Measurements from ENCODE around the gene RPP14. TPM values are rescaled to one million over a fixed set of nuclear protein-coding genes. Genes with fewer than 3 reads are reported as not detected.
A peak's percentile ranks its signal among the peaks of the same experiment; 100 is the strongest.

The RPP14 gene
- total and polyA plus RNA-seq, 2 of the 4 experiments (the other 2 are of a cell fraction) = 6.6 to 7.8 TPM

DNA sequence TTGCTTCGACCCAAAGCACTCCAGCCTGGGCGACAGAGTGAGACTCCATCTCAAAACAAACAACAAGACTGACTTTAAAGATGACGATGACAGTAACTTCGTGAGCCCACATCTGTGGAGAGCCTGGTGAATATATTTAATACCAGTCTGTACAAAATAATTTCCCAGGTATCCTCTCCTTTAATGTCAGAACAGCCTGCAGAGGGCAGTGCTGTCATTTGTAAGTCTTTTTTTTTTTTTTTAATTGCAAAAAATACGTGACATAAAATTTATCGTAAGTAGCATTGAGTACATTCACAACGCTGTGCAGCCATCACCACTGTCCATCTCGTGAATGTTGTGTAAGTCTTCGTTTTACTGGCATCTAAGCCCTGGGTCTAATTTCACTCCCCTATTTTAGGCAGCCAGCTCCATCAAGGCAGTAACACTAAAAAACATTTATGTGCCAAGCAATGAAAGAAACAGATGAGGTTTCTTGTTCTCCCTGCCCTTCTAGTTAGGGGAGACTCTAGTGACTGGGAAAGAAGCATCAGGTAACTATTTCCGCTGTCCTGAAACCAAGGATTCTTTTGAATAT lies 1.7 kb downstream of the RPP14 start:
- Histone ChIP-seq H3K14ac (replicated peaks; ENCODE audit: low read depth, low read length) (no peak overlapping the region), H2AFZ (replicated peaks; ENCODE audit: low read length, poor library complexity) (no peak overlapping the region), H3K27ac (ENCODE audit: insufficient read depth, low read length) (peak overlapping the region; percentile 32; the same call in 1 of the 2 replicates), H4K20me1 (ENCODE audit: insufficient read depth, low read length) (peaks cover 36% of the 10 kb centered on the region), H3K27me3 (ENCODE audit: control insufficient read depth, insufficient read depth, low read length) (no peaks in the 10 kb centered on the region), H2BK120ac (ENCODE audit: low read depth, low read length) (no peak overlapping the region), H2AK9ac (replicated peaks; ENCODE audit: low read depth, low read length, poor library complexity) (no peak overlapping the region), H3K4me1 (ENCODE audit: control insufficient read depth, insufficient read depth, low read length) (peaks cover 6% of the 10 kb centered on the region), H2BK20ac (ENCODE audit: low read depth, low read length) (no peak overlapping the region), H3K18ac (ENCODE audit: low read depth, low read length) (no peak overlapping the region), H3K9me3 (ENCODE audit: control insufficient read depth, insufficient read depth, low read length) (no peaks in the 10 kb centered on the region), H3K4me2 (ENCODE audit: low read depth, low read length) (peak overlapping the region; percentile 98), H3K9ac (ENCODE audit: low read depth, low read length) (peak overlapping the region; percentile 93), H2BK5ac (ENCODE audit: low read depth, low read length, poor library complexity, severe bottlenecking) (no peak overlapping the region), H3K9me1 (ENCODE audit: insufficient read depth, low read length) (peaks cover 4% of the 10 kb centered on the region), H3K4ac (ENCODE audit: low read depth, low read length) (peak overlapping the region; percentile 9; the same call in 1 of the 2 replicates), H3K79me1 (ENCODE audit: low read depth in 1 of 2, low read length in 2 of 2) (peaks cover 25 to 44% of the 10 kb centered on the region in 2 experiments), H4K5ac (ENCODE audit: low read depth, low read length) (no peak overlapping the region; the same call in 1 of the 2 replicates), H4K8ac (ENCODE audit: low read depth in 2 of 2, low read length in 2 of 2) (peak overlapping the region in 1 of 2 experiments; percentile 57; a peak in 1 of 4 replicates), H4K91ac (ENCODE audit: insufficient read depth, low read depth, low read length) (no peak overlapping the region), H3K56ac (ENCODE audit: extremely low read depth, insufficient read depth, low read length) (no peak overlapping the region; the same call in 1 of the 2 replicates), H2BK15ac (ENCODE audit: low read depth, low read length) (no peak overlapping the region), H3K36me3 (ENCODE audit: control insufficient read depth, insufficient read depth, low read length) (peaks cover 16% of the 10 kb centered on the region), H2AK5ac (ENCODE audit: low read depth, low read length) (peak overlapping the region; percentile 19; the same call in 1 of the 2 replicates), H3K23ac (ENCODE audit: low read depth, low read length) (peak overlapping the region; percentile 28), H3K4me3 (ENCODE audit: insufficient read depth, low read depth, low read length) (peak overlapping the region; percentile 74)
- dilution Hi-C loops (cut with HindIII; ENCODE audit: low sequenced_read_pairs, unreplicated experiment) = no loop called here
- ATAC-seq (ENCODE audit: low read depth) = 0 out of 2 replicates have a peak, but pooled peaks have one; percentile 9
- POLR2A ChIA-PET (ENCODE audit: unreplicated experiment) = no interaction called here
- CTCF ChIA-PET = interaction anchor here (0.9 to 2.5 kb wide), 4 partner anchors 9 to 226 kb away, joined by 3 to 17 read pairs (median 6); no protein-coding TSS in a partner anchor
- intact Hi-C loops (cut with micrococcal nuclease) = loop anchor here (1.0 to 10.0 kb wide), 2 partner anchors 185 to 317 kb away; partner anchors contain the start of gene KCTD6
- peak; percentile 73 for DNase-seq
- in situ Hi-C loops (cut with MboI; ENCODE audit: low sequenced_read_pairs) = loop anchor here (10.0 kb wide), 1 partner anchor 303 kb away; the partner anchor contains the start of gene FLNB
- no TSS peak for BruUV-seq (replicated peaks)
- no peak for TF ChIP-seq BHLHE40 (IDR thresholded peaks at IDR 0.05; ENCODE audit: low read depth, low read length)
- no peak for TF ChIP-seq FOS (IDR thresholded peaks at IDR 0.05; ENCODE audit: low read depth, low read length)
- peak; percentile 41; the same call in 1 of the 2 replicates for TF ChIP-seq SMC3 (IDR thresholded peaks at IDR 0.05; ENCODE audit: low read depth, low read length)
- peak; percentile 50 for TF ChIP-seq RAD21 (IDR thresholded peaks at IDR 0.05; ENCODE audit: low read length)
- TF ChIP-seq, protein P1, sequence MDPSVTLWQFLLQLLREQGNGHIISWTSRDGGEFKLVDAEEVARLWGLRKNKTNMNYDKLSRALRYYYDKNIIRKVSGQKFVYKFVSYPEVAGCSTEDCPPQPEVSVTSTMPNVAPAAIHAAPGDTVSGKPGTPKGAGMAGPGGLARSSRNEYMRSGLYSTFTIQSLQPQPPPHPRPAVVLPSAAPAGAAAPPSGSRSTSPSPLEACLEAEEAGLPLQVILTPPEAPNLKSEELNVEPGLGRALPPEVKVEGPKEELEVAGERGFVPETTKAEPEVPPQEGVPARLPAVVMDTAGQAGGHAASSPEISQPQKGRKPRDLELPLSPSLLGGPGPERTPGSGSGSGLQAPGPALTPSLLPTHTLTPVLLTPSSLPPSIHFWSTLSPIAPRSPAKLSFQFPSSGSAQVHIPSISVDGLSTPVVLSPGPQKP (IDR thresholded peaks at IDR 0.05; ENCODE audit: borderline replicate concordance, low read depth, low read length) = no peak
- TF ChIP-seq, protein P2, sequence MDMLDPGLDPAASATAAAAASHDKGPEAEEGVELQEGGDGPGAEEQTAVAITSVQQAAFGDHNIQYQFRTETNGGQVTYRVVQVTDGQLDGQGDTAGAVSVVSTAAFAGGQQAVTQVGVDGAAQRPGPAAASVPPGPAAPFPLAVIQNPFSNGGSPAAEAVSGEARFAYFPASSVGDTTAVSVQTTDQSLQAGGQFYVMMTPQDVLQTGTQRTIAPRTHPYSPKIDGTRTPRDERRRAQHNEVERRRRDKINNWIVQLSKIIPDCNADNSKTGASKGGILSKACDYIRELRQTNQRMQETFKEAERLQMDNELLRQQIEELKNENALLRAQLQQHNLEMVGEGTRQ (IDR thresholded peaks at IDR 0.05; ENCODE audit: low read depth, low read length) = no peak
- TF ChIP-seq, protein P3, sequence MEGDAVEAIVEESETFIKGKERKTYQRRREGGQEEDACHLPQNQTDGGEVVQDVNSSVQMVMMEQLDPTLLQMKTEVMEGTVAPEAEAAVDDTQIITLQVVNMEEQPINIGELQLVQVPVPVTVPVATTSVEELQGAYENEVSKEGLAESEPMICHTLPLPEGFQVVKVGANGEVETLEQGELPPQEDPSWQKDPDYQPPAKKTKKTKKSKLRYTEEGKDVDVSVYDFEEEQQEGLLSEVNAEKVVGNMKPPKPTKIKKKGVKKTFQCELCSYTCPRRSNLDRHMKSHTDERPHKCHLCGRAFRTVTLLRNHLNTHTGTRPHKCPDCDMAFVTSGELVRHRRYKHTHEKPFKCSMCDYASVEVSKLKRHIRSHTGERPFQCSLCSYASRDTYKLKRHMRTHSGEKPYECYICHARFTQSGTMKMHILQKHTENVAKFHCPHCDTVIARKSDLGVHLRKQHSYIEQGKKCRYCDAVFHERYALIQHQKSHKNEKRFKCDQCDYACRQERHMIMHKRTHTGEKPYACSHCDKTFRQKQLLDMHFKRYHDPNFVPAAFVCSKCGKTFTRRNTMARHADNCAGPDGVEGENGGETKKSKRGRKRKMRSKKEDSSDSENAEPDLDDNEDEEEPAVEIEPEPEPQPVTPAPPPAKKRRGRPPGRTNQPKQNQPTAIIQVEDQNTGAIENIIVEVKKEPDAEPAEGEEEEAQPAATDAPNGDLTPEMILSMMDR (conservative IDR thresholded peaks at IDR 0.05; ENCODE audit: low read depth, low read length) = peak; percentile 69
- no peak for TF ChIP-seq RFX5 (IDR thresholded peaks at IDR 0.05; ENCODE audit: low read depth, low read length)
- WGBS, 2 experiments (ENCODE audit: extremely low coverage in 2 of 2, insufficient read length in 1 of 2) = no CpG with 5 or more reads among the region's 10 CpGs
